HEK293 (cell line): ENCODE measurements around the gene POLD3.

Experiments used
- KLF7 ChIP-seq: fragments of 450-650 bp; formaldehyde crosslinking; IDR thresholded peaks from 2 replicates; pipeline ENCODE4 v1.5.1; 2016; ENCODE audit warnings: missing biosample characterization, missing genetic modification characterization, borderline replicate concordance
- ZBTB20 ChIP-seq: fragments of 450-650 bp; formaldehyde crosslinking; IDR thresholded peaks from 2 replicates; pipeline ENCODE4 v1.5.1; 2016; ENCODE audit warnings: missing biosample characterization, missing genetic modification characterization
- ZNF311 ChIP-seq: fragments of 450-650 bp; formaldehyde crosslinking; IDR thresholded peaks from 2 replicates; pipeline ENCODE4 v1.5.1; 2017; ENCODE audit warnings: missing biosample characterization, missing genetic modification characterization, borderline replicate concordance

The POLD3 gene

DNA sequence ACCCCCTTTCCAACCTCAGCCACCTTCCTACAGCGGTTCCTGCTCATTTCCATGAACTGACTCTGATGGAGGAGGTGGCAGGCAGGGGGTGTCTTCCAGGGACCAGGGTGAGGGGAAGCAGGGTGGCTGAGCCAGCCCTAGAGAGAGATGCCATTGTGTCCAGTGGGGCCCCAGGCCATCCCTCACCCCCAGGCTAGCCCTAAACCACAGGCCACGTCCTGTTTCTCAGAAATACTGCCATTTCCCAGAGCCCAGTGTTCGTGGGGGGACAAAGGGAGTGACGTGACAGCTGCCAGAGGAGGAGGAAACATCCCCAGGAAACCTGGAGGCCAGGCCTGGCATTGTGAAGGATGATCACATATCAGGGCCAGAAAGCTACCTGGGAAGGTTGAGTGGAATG is 99.4 kb downstream of the POLD3 start (continued):
- TF ChIP-seq ZNF311 (no peak), ZBTB20 (tag by site-specific recombination) (no peak), KLF7 (tag by site-specific recombination) (no peak)
